Natural killer cell (primary cell): ENCODE results near the gene HPSE2. TPM values are rescaled to one million over a fixed set of nuclear protein-coding genes. Genes with fewer than 3 reads are reported as not detected.

ENCODE experiments used
- ATAC-seq, 3 donors: fragments of 150-1000 bp in 2 of 3; fragments of 200-7000 bp in 1 of 3; cut with Tn5 transposase; 1 replicate in 1 of 3; 2 replicates in 2 of 3; pipeline ENCODE4 v1.10.0; 2021; ENCODE audit warnings: mild to moderate bottlenecking in 2 of 3, moderate library complexity in 2 of 3
- DNase-seq, 2 donors: peaks; one replicate each; pipeline versions ENCODE4 v3.0.0 to v3.0.0-alpha.2; 2013 to 2021; ENCODE audit warnings: mixed read lengths in 1 of 2
- H3K27ac ChIP-seq: one replicate; pipeline ENCODE4 v1.5.1; 2013; ENCODE audit warnings: mild to moderate bottlenecking, low read length
- H3K27me3 ChIP-seq: one replicate; pipeline ENCODE4 v1.6.1; 2013; ENCODE audit warnings: low read length; ENCODE audit not compliant: control insufficient read depth, insufficient read depth
- H3K36me3 ChIP-seq: one replicate; pipeline ENCODE4 v1.6.1; 2013; ENCODE audit warnings: low read length; ENCODE audit not compliant: control insufficient read depth, insufficient read depth
- H3K4me1 ChIP-seq: one replicate; pipeline ENCODE4 v1.6.1; 2013; ENCODE audit warnings: low read length; ENCODE audit not compliant: control insufficient read depth, insufficient read depth
- H3K4me3 ChIP-seq: one replicate; pipeline ENCODE4 v1.5.1; 2013; ENCODE audit warnings: low read length
- H3K9me3 ChIP-seq: one replicate; pipeline ENCODE4 v1.6.1; 2013; ENCODE audit warnings: low read length; ENCODE audit not compliant: control insufficient read depth, insufficient read depth
- H3K27ac Mint-ChIP-seq, 2 donors: one replicate each; pipeline ENCODE4 v1.8.0; 2022; ENCODE audit warnings: mild to moderate bottlenecking in 2 of 2, mixed read lengths in 2 of 2, moderate library complexity in 1 of 2
- H3K27me3 Mint-ChIP-seq, 2 donors: one replicate each; pipeline ENCODE4 v1.8.0; 2022; ENCODE audit warnings: low read depth in 2 of 2, mixed read lengths in 2 of 2
- H3K36me3 Mint-ChIP-seq: one replicate; pipeline ENCODE4 v1.8.0; 2022; ENCODE audit warnings: mixed read lengths
- H3K4me1 Mint-ChIP-seq, 2 donors: one replicate each; pipeline ENCODE4 v1.8.0; 2022; ENCODE audit warnings: mixed read lengths in 2 of 2
- H3K4me3 Mint-ChIP-seq: one replicate; pipeline ENCODE4 v1.8.0; 2022; ENCODE audit warnings: mild to moderate bottlenecking, moderate library complexity, mixed read lengths
- H3K9me3 Mint-ChIP-seq, 2 donors: one replicate each; pipeline ENCODE4 v1.8.0; 2022; ENCODE audit warnings: mixed read lengths in 2 of 2
- WGBS: methylation state at CpG from one replicate; pipeline ENCODE4 v1.1.7; 2013; ENCODE audit warnings: missing lambda C conversion rate; ENCODE audit not compliant: insufficient coverage; 5-methylcytosine and 5-hydroxymethylcytosine counted together
- intact Hi-C: fragments of 100-400 bp; cut with micrococcal nuclease; formaldehyde crosslinking; loops from one replicate; pipeline ENCODE4 v1.14.2; 2022
- total RNA-seq, 4 donors: library from RNA; stranded (reverse); fragments of 120-200 nt in 1 of 4; gene quantifications; one replicate each; pipeline versions ENCODE4 v1.2.3 to v1.2.4, GENCODE V29; 2013 to 2022
- TF ChIP-seq, protein P1 (sequence below): fragments of 200-600 bp; IDR thresholded peaks from one replicate; pipeline ENCODE4 v1.8.0; 2022; ENCODE audit warnings: antibody characterized with exemption

The HPSE2 gene
- total RNA-seq, 3 donors from 2014 or later (not counting 1 experiment from before 2014, with no cell fraction given), result not detected

DNA sequence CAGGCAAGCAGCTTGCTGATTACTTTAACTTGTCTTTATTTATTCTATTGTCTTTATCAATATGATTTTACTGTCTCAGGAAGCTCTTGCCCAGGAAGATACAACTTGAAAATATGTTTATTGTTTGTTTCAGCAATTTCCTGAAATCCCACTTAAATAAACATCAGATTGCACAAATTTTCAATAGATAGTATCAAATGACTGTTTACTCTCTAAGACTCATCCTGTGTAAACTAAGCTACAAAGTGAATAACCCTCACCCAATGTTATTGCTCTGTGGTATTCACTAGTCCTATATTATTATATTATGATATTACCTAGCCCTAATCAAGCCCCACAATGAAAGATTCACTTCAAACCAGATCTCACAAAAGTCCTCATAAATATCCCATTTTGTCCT lies 658.5 kb downstream of the HPSE2 start:
- no peaks in the 10 kb centered on the region for H3K9me3 ChIP-seq
- intact Hi-C loops, result no loop called here
- H3K9me3 Mint-ChIP-seq, result no peaks in the 10 kb centered on the region
- no peak overlapping the region for H3K27ac ChIP-seq
- peaks cover 23 to 47% of the 10 kb centered on the region in 2 donors for H3K27me3 Mint-ChIP-seq
- H3K36me3 Mint-ChIP-seq, result no peaks in the 10 kb centered on the region
- no peak overlapping the region for H3K27ac Mint-ChIP-seq
- DNase-seq, result no peak
- no peak for ATAC-seq
- TF ChIP-seq, protein P1, sequence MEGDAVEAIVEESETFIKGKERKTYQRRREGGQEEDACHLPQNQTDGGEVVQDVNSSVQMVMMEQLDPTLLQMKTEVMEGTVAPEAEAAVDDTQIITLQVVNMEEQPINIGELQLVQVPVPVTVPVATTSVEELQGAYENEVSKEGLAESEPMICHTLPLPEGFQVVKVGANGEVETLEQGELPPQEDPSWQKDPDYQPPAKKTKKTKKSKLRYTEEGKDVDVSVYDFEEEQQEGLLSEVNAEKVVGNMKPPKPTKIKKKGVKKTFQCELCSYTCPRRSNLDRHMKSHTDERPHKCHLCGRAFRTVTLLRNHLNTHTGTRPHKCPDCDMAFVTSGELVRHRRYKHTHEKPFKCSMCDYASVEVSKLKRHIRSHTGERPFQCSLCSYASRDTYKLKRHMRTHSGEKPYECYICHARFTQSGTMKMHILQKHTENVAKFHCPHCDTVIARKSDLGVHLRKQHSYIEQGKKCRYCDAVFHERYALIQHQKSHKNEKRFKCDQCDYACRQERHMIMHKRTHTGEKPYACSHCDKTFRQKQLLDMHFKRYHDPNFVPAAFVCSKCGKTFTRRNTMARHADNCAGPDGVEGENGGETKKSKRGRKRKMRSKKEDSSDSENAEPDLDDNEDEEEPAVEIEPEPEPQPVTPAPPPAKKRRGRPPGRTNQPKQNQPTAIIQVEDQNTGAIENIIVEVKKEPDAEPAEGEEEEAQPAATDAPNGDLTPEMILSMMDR, result no peak
- no peak overlapping the region for H3K4me3 Mint-ChIP-seq
- H3K4me1 Mint-ChIP-seq, result no peaks in the 10 kb centered on the region
- no peak overlapping the region for H3K4me3 ChIP-seq
- no peaks in the 10 kb centered on the region for H3K4me1 ChIP-seq
- H3K36me3 ChIP-seq, result no peaks in the 10 kb centered on the region
- no peaks in the 10 kb centered on the region for H3K27me3 ChIP-seq

DNA sequence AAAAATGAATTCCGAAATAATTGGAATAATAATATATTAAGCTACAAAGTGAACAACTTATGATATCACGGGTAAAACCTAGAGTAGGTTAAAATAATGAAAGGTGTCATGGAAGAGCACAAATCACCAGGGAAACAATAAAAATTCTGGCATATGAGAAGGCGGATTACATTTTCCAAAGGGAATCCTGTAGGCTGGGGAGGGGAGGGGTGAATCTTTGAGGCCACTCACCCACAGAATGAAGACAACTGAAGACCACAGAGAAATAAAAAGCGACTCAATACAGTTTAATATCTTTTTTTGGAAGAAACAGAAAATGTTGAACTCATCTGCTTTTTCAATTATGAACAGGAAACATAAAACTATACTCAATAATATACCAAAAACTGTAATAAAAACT lies 659.6 kb downstream of the HPSE2 start:
- H3K27me3 Mint-ChIP-seq, result peaks cover 18 to 48% of the 10 kb centered on the region in 2 donors
- no peaks in the 10 kb centered on the region for H3K4me1 ChIP-seq
- no peaks in the 10 kb centered on the region for H3K9me3 Mint-ChIP-seq
- intact Hi-C loops, result no loop called here
- WGBS, result 81% methylated on average over 2 of the region's 4 CpGs
- DNase-seq, result no peak
- H3K4me3 ChIP-seq, result no peak overlapping the region
- TF ChIP-seq, protein P1, result no peak
- no peaks in the 10 kb centered on the region for H3K4me1 Mint-ChIP-seq
- H3K4me3 Mint-ChIP-seq, result no peak overlapping the region
- H3K36me3 ChIP-seq, result no peaks in the 10 kb centered on the region
- ATAC-seq, result no peak
- H3K27me3 ChIP-seq, result no peaks in the 10 kb centered on the region
- no peak overlapping the region for H3K27ac ChIP-seq
- no peak overlapping the region for H3K27ac Mint-ChIP-seq
- H3K36me3 Mint-ChIP-seq, result no peaks in the 10 kb centered on the region
- H3K9me3 ChIP-seq, result no peaks in the 10 kb centered on the region

DNA sequence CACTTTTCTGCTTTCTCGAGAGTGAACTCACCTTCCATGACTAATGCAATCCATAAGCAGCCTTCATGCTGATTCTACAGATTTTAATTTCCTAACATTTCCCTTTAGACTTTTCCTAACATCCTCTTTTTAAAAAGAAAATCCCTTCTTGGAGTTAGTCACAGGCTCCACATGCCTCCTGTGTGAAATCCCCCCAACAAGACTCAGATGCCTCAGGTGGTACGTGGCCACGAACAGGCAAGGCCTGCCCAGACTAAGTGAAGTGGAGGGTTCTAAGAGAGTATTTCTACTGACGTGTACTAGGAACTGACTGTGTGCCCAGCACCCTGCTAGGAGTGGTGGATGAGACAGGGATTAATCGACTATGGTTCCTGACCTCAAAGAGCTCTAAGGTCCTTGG lies 663.1 kb downstream of the HPSE2 start:
- Mint-ChIP-seq H3K27ac (no peak overlapping the region), H3K36me3 (no peaks in the 10 kb centered on the region), H3K4me1 (no peaks in the 10 kb centered on the region), H3K4me3 (no peak overlapping the region), H3K9me3 (no peaks in the 10 kb centered on the region), H3K27me3 (peaks cover 10 to 41% of the 10 kb centered on the region in 2 donors)
- Histone ChIP-seq H3K36me3 (no peaks in the 10 kb centered on the region), H3K27me3 (peaks cover 3% of the 10 kb centered on the region), H3K27ac (no peak overlapping the region), H3K4me1 (no peaks in the 10 kb centered on the region), H3K4me3 (no peak overlapping the region), H3K9me3 (no peaks in the 10 kb centered on the region)
- TF ChIP-seq, protein P1, result no peak
- 62% methylated on average over 4 of the region's 5 CpGs for WGBS
- DNase-seq (no peak), ATAC-seq (no peak)
- intact Hi-C loops, result no loop called here

DNA sequence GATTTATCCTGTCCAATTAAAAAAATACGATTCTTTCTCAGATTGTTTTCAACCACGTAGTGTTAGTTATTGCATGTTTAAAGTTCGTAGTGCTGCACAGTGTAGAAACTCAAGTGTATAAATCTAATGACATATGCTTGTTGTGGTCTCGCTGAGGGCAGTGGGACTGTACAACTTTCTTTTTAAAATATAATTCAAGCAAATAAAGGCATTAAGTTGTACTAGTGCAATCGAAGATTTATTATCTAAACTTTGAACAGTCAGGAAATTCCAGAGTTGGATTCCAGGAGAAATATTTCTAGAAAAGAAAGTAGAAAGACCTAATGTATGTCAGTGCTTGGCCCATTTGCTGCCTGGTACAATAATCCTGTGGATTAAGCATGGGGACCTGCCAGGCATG lies 664.8 kb downstream of the HPSE2 start:
- Histone ChIP-seq H3K4me1 (no peaks in the 10 kb centered on the region), H3K36me3 (no peaks in the 10 kb centered on the region), H3K27ac (no peak overlapping the region), H3K27me3 (peaks cover 3% of the 10 kb centered on the region), H3K4me3 (no peak overlapping the region), H3K9me3 (no peaks in the 10 kb centered on the region)
- Mint-ChIP-seq H3K4me3 (no peak overlapping the region), H3K27me3 (peaks cover 7 to 34% of the 10 kb centered on the region in 2 donors), H3K36me3 (no peaks in the 10 kb centered on the region), H3K9me3 (no peaks in the 10 kb centered on the region), H3K4me1 (no peaks in the 10 kb centered on the region), H3K27ac (no peak overlapping the region)
- 85% methylated on average over 5 of the region's 5 CpGs for WGBS
- TF ChIP-seq, protein P1, result no peak
- DNase-seq (no peak), ATAC-seq (no peak)
- intact Hi-C loops, result no loop called here
